CD4-positive, CD25-positive, alpha-beta regulatory T cell (primary cell): Measurements from ENCODE around the gene HDLBP. TPM values are rescaled to one million over a fixed set of nuclear protein-coding genes. Genes with fewer than 3 reads are reported as not detected.
"Not testable (repeated sequence)": the region's sequence is repeated elsewhere in the genome, so short reads cannot be mapped to it uniquely, and the experiment has no call there.

Experiments used
- ATAC-seq, 2 donors: fragments of 150-1000 bp; cut with Tn5 transposase; one replicate each; pipeline ENCODE4 v1.10.0; 2021; ENCODE audit warnings: low read depth in 2 of 2, moderate number of reproducible peaks in 2 of 2, moderate library complexity in 1 of 2
- DNase-seq, 3 donors: peaks; one replicate each; pipeline versions ENCODE4 v3.0.0 to v3.0.0-alpha.2; 2012 to 2022; ENCODE audit warnings: mixed read lengths in 1 of 3
- H3K27ac ChIP-seq: one replicate; pipeline ENCODE4 v1.7.0; 2013; ENCODE audit warnings: mild to moderate bottlenecking, low read length; ENCODE audit not compliant: insufficient read depth, poor library complexity, severe bottlenecking
- H3K27me3 ChIP-seq: one replicate; pipeline ENCODE4 v1.7.0; 2013; ENCODE audit warnings: low read length; ENCODE audit not compliant: control insufficient read depth, insufficient read depth
- H3K36me3 ChIP-seq: one replicate; pipeline ENCODE4 v1.7.0; 2013; ENCODE audit warnings: mild to moderate bottlenecking, low read length, moderate library complexity; ENCODE audit not compliant: control insufficient read depth, insufficient read depth
- H3K4me1 ChIP-seq: 2 replicates; pipeline ENCODE4 v1.7.0; 2013; ENCODE audit warnings: mild to moderate bottlenecking, low read length; ENCODE audit not compliant: insufficient read depth, control insufficient read depth, poor library complexity, severe bottlenecking
- H3K4me3 ChIP-seq: one replicate; pipeline ENCODE4 v1.7.0; 2013; ENCODE audit warnings: low read depth, mild to moderate bottlenecking, low read length, moderate library complexity
- H3K9me3 ChIP-seq, 2 experiments: 1 replicate in 1 of 2; 2 replicates in 1 of 2; pipeline ENCODE4 v1.7.0; 2013; ENCODE audit warnings: low read length in 2 of 2, mild to moderate bottlenecking in 1 of 2, moderate library complexity in 1 of 2; ENCODE audit not compliant: control insufficient read depth in 2 of 2
- H3K27ac Mint-ChIP-seq, 3 donors: one replicate each; pipeline ENCODE4 v1.8.0; 2020 to 2022; ENCODE audit warnings: mild to moderate bottlenecking in 3 of 3, mixed read lengths in 3 of 3, moderate library complexity in 2 of 3
- H3K27me3 Mint-ChIP-seq: one replicate; pipeline ENCODE4 v1.8.0; 2022; ENCODE audit warnings: mild to moderate bottlenecking, mixed read lengths
- H3K36me3 Mint-ChIP-seq: one replicate; pipeline ENCODE4 v1.8.0; 2020; ENCODE audit warnings: mixed read lengths
- H3K4me1 Mint-ChIP-seq, 4 donors: one replicate each; pipeline ENCODE4 v1.8.0; 2020 to 2022; ENCODE audit warnings: mixed read lengths in 4 of 4, mild to moderate bottlenecking in 1 of 4
- H3K4me3 Mint-ChIP-seq, 4 donors: one replicate each; pipeline ENCODE4 v1.8.0; 2020 to 2022; ENCODE audit warnings: mild to moderate bottlenecking in 4 of 4, mixed read lengths in 4 of 4, moderate library complexity in 3 of 4
- H3K9me3 Mint-ChIP-seq, 7 donors: one replicate each; pipeline ENCODE4 v1.8.0; 2020 to 2022; ENCODE audit warnings: mixed read lengths in 7 of 7, mild to moderate bottlenecking in 3 of 7, moderate library complexity in 2 of 7
- polyA plus RNA-seq, 4 donors: library from polyadenylated mRNA; unstranded; fragments of 300-500 nt; fragmentation: Illumina TruSeq; gene quantifications; one replicate each; pipeline ENCODE4 v1.2.3, GENCODE V29; 2021
- total RNA-seq: library from RNA; stranded (reverse); gene quantifications from one replicate; pipeline ENCODE4 v1.2.3, GENCODE V29; 2022

The HDLBP gene
- total and polyA plus RNA-seq, 5 donors from 2014 or later, result 33.6 to 121 (median 41.7) TPM

GRCh38 chr2:241278306-241278705, 37.2 kb downstream of the HDLBP start:
- H3K27me3 ChIP-seq, H3K27ac ChIP-seq, H3K4me3 Mint-ChIP-seq, H3K27ac Mint-ChIP-seq, ATAC-seq, H3K4me3 ChIP-seq, H3K36me3 ChIP-seq, H3K4me1 ChIP-seq, DNase-seq, H3K9me3 ChIP-seq, H3K27me3 Mint-ChIP-seq: not testable (repeated sequence)
- H3K36me3 Mint-ChIP-seq, result peaks cover 15% of the 10 kb centered on the region
- peaks cover 16 to 43% (median 33%) of the 10 kb centered on the region in 4 donors for H3K4me1 Mint-ChIP-seq
- H3K9me3 Mint-ChIP-seq, result peaks cover 0 to 11% (median 0%) of the 10 kb centered on the region in 7 donors

- Mint-ChIP-seq H3K9me3 (peaks cover 0 to 11% (median 0%) of the 10 kb centered on the region in 7 donors), H3K27me3 (no peaks in the 10 kb centered on the region), H3K36me3 (peaks cover 15% of the 10 kb centered on the region), H3K4me1 (peaks cover 19 to 45% (median 38%) of the 10 kb centered on the region in 4 donors), H3K27ac (no peak overlapping the region), H3K4me3 (peak overlapping the region in 1 of 4 donors; percentile 67)
- Histone ChIP-seq H3K9me3 (no peaks in the 10 kb centered on the region), H3K27ac (no peak overlapping the region), H3K4me3 (no peak overlapping the region), H3K36me3 (no peaks in the 10 kb centered on the region), H3K27me3 (no peaks in the 10 kb centered on the region), H3K4me1 (peaks cover 19% of the 10 kb centered on the region)
- DNase-seq (no peak), ATAC-seq (no peak)
Observed at GRCh38 chr2:241275910-241276309, 39.6 kb downstream of the HDLBP start.

GRCh38 chr2:241275504-241275903, 40.0 kb downstream of the HDLBP start:
- Histone ChIP-seq H3K36me3 (no peaks in the 10 kb centered on the region), H3K27ac (no peak overlapping the region), H3K9me3 (no peaks in the 10 kb centered on the region), H3K27me3 (no peaks in the 10 kb centered on the region), H3K4me3 (no peak overlapping the region), H3K4me1 (peaks cover 23% of the 10 kb centered on the region)
- H3K9me3 Mint-ChIP-seq, result peaks cover 0 to 11% (median 0%) of the 10 kb centered on the region in 7 donors
- peaks cover 23 to 49% (median 41%) of the 10 kb centered on the region in 4 donors for H3K4me1 Mint-ChIP-seq
- H3K36me3 Mint-ChIP-seq, result peaks cover 15% of the 10 kb centered on the region
- ATAC-seq (no peak), DNase-seq (no peak)
- peak overlapping the region in 1 of 3 donors; percentile 63 for H3K27ac Mint-ChIP-seq
- peak overlapping the region in 1 of 4 donors; percentile 67 for H3K4me3 Mint-ChIP-seq
- H3K27me3 Mint-ChIP-seq, result no peaks in the 10 kb centered on the region

GRCh38 chr2:241274127-241274526, 41.3 kb downstream of the HDLBP start:
- no peaks in the 10 kb centered on the region for H3K27me3 Mint-ChIP-seq
- H3K4me1 ChIP-seq, result peaks cover 24% of the 10 kb centered on the region
- H3K4me1 Mint-ChIP-seq, result peaks cover 26 to 58% (median 36%) of the 10 kb centered on the region in 4 donors
- H3K27me3 ChIP-seq, result no peaks in the 10 kb centered on the region
- no peaks in the 10 kb centered on the region for H3K36me3 ChIP-seq
- no peak overlapping the region for H3K27ac ChIP-seq
- H3K27ac Mint-ChIP-seq, result peak overlapping the region in 1 of 3 donors; percentile 32
- DNase-seq, result no peak
- H3K9me3 Mint-ChIP-seq, result peaks cover 0 to 11% (median 0%) of the 10 kb centered on the region in 7 donors
- H3K9me3 ChIP-seq, result no peaks in the 10 kb centered on the region
- H3K4me3 Mint-ChIP-seq, result peak overlapping the region; percentile 7 to 77 (median 60)
- H3K36me3 Mint-ChIP-seq, result peaks cover 9% of the 10 kb centered on the region
- H3K4me3 ChIP-seq, result no peak overlapping the region
- no peak for ATAC-seq

GRCh38 chr2:241273210-241274020, 42.1 kb downstream of the HDLBP start:
- Mint-ChIP-seq H3K27me3 (peaks cover under 1% of the 10 kb centered on the region), H3K4me1 (peaks cover 30 to 60% (median 36%) of the 10 kb centered on the region in 4 donors), H3K4me3 (peak overlapping the region; percentile 67 to 90 (median 77)), H3K9me3 (peaks cover 0 to 11% (median 0%) of the 10 kb centered on the region in 7 donors), H3K36me3 (peaks cover 9% of the 10 kb centered on the region), H3K27ac (peak overlapping the region; percentile 32 to 83 (median 78))
- DNase-seq (no peak), ATAC-seq (no peak)
- Histone ChIP-seq H3K36me3 (no peaks in the 10 kb centered on the region), H3K9me3 (no peaks in the 10 kb centered on the region), H3K27ac (no peak overlapping the region), H3K4me1 (peaks cover 24% of the 10 kb centered on the region), H3K4me3 (peak overlapping the region; percentile 49), H3K27me3 (no peaks in the 10 kb centered on the region)

GRCh38 chr2:241272303-241273209, 42.9 kb downstream of the HDLBP start:
- no peaks in the 10 kb centered on the region for H3K9me3 ChIP-seq
- peak; percentile 28 to 48 (median 31) for DNase-seq
- H3K36me3 ChIP-seq, result peaks cover 7% of the 10 kb centered on the region
- ATAC-seq, result peak; percentile 54 to 68
- Mint-ChIP-seq H3K27me3 (peaks cover 4% of the 10 kb centered on the region), H3K9me3 (peaks cover 0 to 11% (median 0%) of the 10 kb centered on the region in 7 donors), H3K4me3 (peak overlapping the region; percentile 77 to 96 (median 84)), H3K27ac (peak overlapping the region in 2 of 3 donors; percentile 16 to 78), H3K36me3 (peaks cover 9% of the 10 kb centered on the region), H3K4me1 (peaks cover 31 to 63% (median 43%) of the 10 kb centered on the region in 4 donors)
- H3K4me3 ChIP-seq, result peak overlapping the region; percentile 49
- no peaks in the 10 kb centered on the region for H3K27me3 ChIP-seq
- H3K27ac ChIP-seq, result peak overlapping the region; percentile 38
- H3K4me1 ChIP-seq, result peaks cover 24% of the 10 kb centered on the region

- peaks cover 0 to 11% (median 0%) of the 10 kb centered on the region in 7 donors for H3K9me3 Mint-ChIP-seq
- Histone ChIP-seq H3K27ac (peak overlapping the region; percentile 2), H3K9me3 (no peaks in the 10 kb centered on the region), H3K27me3 (no peaks in the 10 kb centered on the region), H3K4me1 (peaks cover 24% of the 10 kb centered on the region), H3K36me3 (peaks cover 7% of the 10 kb centered on the region), H3K4me3 (peak overlapping the region; percentile 83)
- peak overlapping the region; percentile 92 to 96 (median 94) for H3K4me3 Mint-ChIP-seq
- H3K36me3 Mint-ChIP-seq, result peaks cover 9% of the 10 kb centered on the region
- H3K4me1 Mint-ChIP-seq, result peaks cover 27 to 57% (median 37%) of the 10 kb centered on the region in 4 donors
- H3K27me3 Mint-ChIP-seq, result peaks cover 4% of the 10 kb centered on the region
- ATAC-seq, result peak; percentile 55 to 61
- DNase-seq, result peak; percentile 29 to 49 (median 46)
- peak overlapping the region; percentile 84 to 94 (median 85) for H3K27ac Mint-ChIP-seq
Observed at GRCh38 chr2:241271706-241272302, 43.7 kb downstream of the HDLBP start.
